RWPE2 (cell line): Measurements from ENCODE around the gene GLUL.

ENCODE experiments used
- ATAC-seq: fragments of 200-7000 bp; cut with Tn5 transposase; 3 replicates; pipeline ENCODE4 v1.9.1; 2021; ENCODE audit warnings: low read depth
- DNase-seq: peaks from one replicate; pipeline ENCODE4 v3.0.0-alpha.2; 2020; ENCODE audit warnings: low spot score
- H3K27ac ChIP-seq: fragments of 450-650 bp; 2 replicates; pipeline ENCODE4 v1.5.1; 2017; ENCODE audit warnings: mild to moderate bottlenecking; ENCODE audit not compliant: poor library complexity, severe bottlenecking
- H3K27me3 ChIP-seq: fragments of 250-450 bp; sonication (Bioruptor Pico); 2 replicates; pipeline ENCODE4 v1.5.1; 2021; ENCODE audit warnings: mild to moderate bottlenecking, moderate library complexity; ENCODE audit not compliant: insufficient read depth, poor library complexity, severe bottlenecking
- H3K36me3 ChIP-seq: fragments of 250-450 bp; sonication (Bioruptor Pico); 2 replicates; pipeline ENCODE4 v1.5.1; 2020; ENCODE audit warnings: low read depth, mild to moderate bottlenecking, moderate library complexity
- H3K4me1 ChIP-seq: fragments of 250-450 bp; sonication (Bioruptor Pico); 2 replicates; pipeline ENCODE4 v1.5.1; 2021; ENCODE audit warnings: mild to moderate bottlenecking, moderate library complexity; ENCODE audit not compliant: insufficient read depth, poor library complexity, severe bottlenecking
- H3K4me3 ChIP-seq: fragments of 250-450 bp; sonication (Bioruptor Pico); 2 replicates; pipeline ENCODE4 v1.5.1; 2021; ENCODE audit warnings: mild to moderate bottlenecking, moderate library complexity; ENCODE audit not compliant: severe bottlenecking
- H3K9me3 ChIP-seq: fragments of 250-450 bp; sonication (Bioruptor Pico); 2 replicates; pipeline ENCODE4 v1.5.1; 2021; ENCODE audit warnings: mild to moderate bottlenecking, moderate library complexity; ENCODE audit not compliant: severe bottlenecking
- CTCF ChIP-seq: fragments of 450-650 bp; IDR thresholded peaks from one replicate; pipeline ENCODE4 v1.5.1; 2017; ENCODE audit warnings: mild to moderate bottlenecking, moderate library complexity; ENCODE audit not compliant: poor library complexity, severe bottlenecking

Gene GLUL

GRCh38 chr1:182350839-182351238 is 40.8 kb downstream of the GLUL start:
- Histone ChIP-seq H3K27me3 (no peaks in the 10 kb centered on the region), H3K36me3 (no peaks in the 10 kb centered on the region), H3K27ac (no peak overlapping the region), H3K9me3 (no peaks in the 10 kb centered on the region), H3K4me3 (no peak overlapping the region), H3K4me1 (no peaks in the 10 kb centered on the region)
- DNase-seq (no peak), ATAC-seq (no peak)
- no peak for TF ChIP-seq CTCF

GRCh38 chr1:182348961-182349747 is 42.4 kb downstream of the GLUL start:
- Histone ChIP-seq H3K4me3 (no peak overlapping the region), H3K4me1 (no peaks in the 10 kb centered on the region), H3K9me3 (no peaks in the 10 kb centered on the region), H3K27ac (no peak overlapping the region), H3K36me3 (no peaks in the 10 kb centered on the region), H3K27me3 (no peaks in the 10 kb centered on the region)
- no peak for TF ChIP-seq CTCF
- no peak for DNase-seq
- ATAC-seq = no peak

GRCh38 chr1:182347019-182347418 is 44.6 kb downstream of the GLUL start:
- Histone ChIP-seq H3K4me3 (no peak overlapping the region), H3K4me1 (no peaks in the 10 kb centered on the region), H3K27ac (no peak overlapping the region), H3K36me3 (no peaks in the 10 kb centered on the region), H3K27me3 (no peaks in the 10 kb centered on the region), H3K9me3 (no peaks in the 10 kb centered on the region)
- ATAC-seq = no peak
- no peak for TF ChIP-seq CTCF
- DNase-seq = no peak

GRCh38 chr1:182340233-182341058 is 51.1 kb downstream of the GLUL start:
- H3K9me3 ChIP-seq = no peaks in the 10 kb centered on the region
- no peak overlapping the region for H3K4me3 ChIP-seq
- no peaks in the 10 kb centered on the region for H3K4me1 ChIP-seq
- no peak for ATAC-seq
- H3K27ac ChIP-seq = no peak overlapping the region
- DNase-seq = no peak
- H3K36me3 ChIP-seq = no peaks in the 10 kb centered on the region
- no peak for TF ChIP-seq CTCF
- H3K27me3 ChIP-seq = no peaks in the 10 kb centered on the region
